C1 segment of cervical spinal cord (tissue), 14 donors: ENCODE results near the gene BDH1.

ENCODE experiments used
- DNase-seq, 14 donors: peaks; one replicate each; lab custom pipeline; 2025; lab: John Stamatoyannopoulos, UW

BDH1 gene

GRCh38 chr3:197507541-197507940 is 48.2 kb downstream of the BDH1 start:
- DNase-seq: no peak

- no peak for DNase-seq
Measured at GRCh38 chr3:197507081-197507480, 48.7 kb downstream of the BDH1 start.

GRCh38 chr3:197505796-197506548 is 49.8 kb downstream of the BDH1 start:
- DNase-seq: peak in 1 of 14 donors; percentile 26

- peak in 2 of 14 donors; percentile 10 to 12 for DNase-seq
Measured at GRCh38 chr3:197504641-197505121, 51.1 kb downstream of the BDH1 start.

GRCh38 chr3:197504229-197504628 is 51.5 kb downstream of the BDH1 start:
- no peak for DNase-seq

- DNase-seq: no peak
Measured at GRCh38 chr3:197503652-197504051, 52.1 kb downstream of the BDH1 start.

- peak in 9 of 14 donors; percentile 11 to 74 (median 26) for DNase-seq
Measured at GRCh38 chr3:197501879-197502620, 53.7 kb downstream of the BDH1 start.

- no peak for DNase-seq
Measured at GRCh38 chr3:197501496-197501878, 54.3 kb downstream of the BDH1 start.

GRCh38 chr3:197500812-197501211 is 55.0 kb downstream of the BDH1 start:
- no peak for DNase-seq

GRCh38 chr3:197499427-197499826 is 56.3 kb downstream of the BDH1 start:
- DNase-seq: no peak

- DNase-seq: no peak
Measured at GRCh38 chr3:197498499-197499241, 57.1 kb downstream of the BDH1 start.

GRCh38 chr3:197496746-197497125 is 59.0 kb downstream of the BDH1 start:
- DNase-seq: no peak

GRCh38 chr3:197495999-197496745 is 59.6 kb downstream of the BDH1 start:
- DNase-seq: peak in 4 of 14 donors; percentile 21 to 48 (median 34)

GRCh38 chr3:197495499-197495898 is 60.3 kb downstream of the BDH1 start:
- DNase-seq: no peak

- DNase-seq: no peak
Measured at GRCh38 chr3:197495059-197495455, 60.7 kb downstream of the BDH1 start.

GRCh38 chr3:197494366-197495058 is 61.3 kb downstream of the BDH1 start:
- no peak for DNase-seq

GRCh38 chr3:197493049-197493448 is 62.7 kb downstream of the BDH1 start:
- DNase-seq: no peak

GRCh38 chr3:197491923-197492664 is 63.7 kb downstream of the BDH1 start:
- no peak for DNase-seq

GRCh38 chr3:197491478-197491877 is 64.3 kb downstream of the BDH1 start:
- DNase-seq: no peak
